Karpas-422 (cell line): ENCODE data around the gene PTPRM. TPM values are rescaled to one million over a fixed set of nuclear protein-coding genes. Genes with fewer than 3 reads are reported as not detected.

Source experiments
- DNase-seq: peaks from one replicate; pipeline ENCODE4 v3.0.0-alpha.2; 2015
- H2AFZ ChIP-seq: fragments of 200-600 bp; sonication (generic); 2 replicates; pipeline ENCODE4 v1.6.1; 2014; ENCODE audit warnings: antibody characterized with exemption, low read length, mixed read lengths
- H3K27ac ChIP-seq: fragments of 200-600 bp; sonication (generic); 2 replicates; pipeline ENCODE4 v1.5.1; 2014; ENCODE audit warnings: mild to moderate bottlenecking, low read length, moderate library complexity
- H3K27me3 ChIP-seq: fragments of 200-600 bp; sonication (generic); 2 replicates; pipeline ENCODE4 v1.6.1; 2014; ENCODE audit warnings: low read length, mixed read lengths
- H3K36me3 ChIP-seq: fragments of 200-600 bp; sonication (generic); 2 replicates; pipeline ENCODE4 v1.6.1; 2014; ENCODE audit warnings: low read length, mixed read lengths; ENCODE audit not compliant: insufficient read depth
- H3K4me1 ChIP-seq: fragments of 200-600 bp; sonication (generic); 2 replicates; pipeline ENCODE4 v1.6.1; 2014; ENCODE audit warnings: mild to moderate bottlenecking, low read length, mixed read lengths
- H3K4me2 ChIP-seq: fragments of 200-600 bp; sonication (generic); 2 replicates; pipeline ENCODE4 v1.6.1; 2014; ENCODE audit warnings: low read length, low read depth, mild to moderate bottlenecking; ENCODE audit not compliant: poor library complexity, severe bottlenecking
- H3K4me3 ChIP-seq: fragments of 200-600 bp; sonication (generic); 2 replicates; pipeline ENCODE4 v1.5.1; 2014; ENCODE audit warnings: mild to moderate bottlenecking, antibody characterized with exemption, low read length, mixed read lengths
- H3K79me2 ChIP-seq: fragments of 200-600 bp; sonication (generic); 2 replicates; pipeline ENCODE4 v1.6.1; 2014; ENCODE audit warnings: mild to moderate bottlenecking, low read length, mixed read lengths
- H3K9ac ChIP-seq: fragments of 200-600 bp; sonication (generic); 2 replicates; pipeline ENCODE4 v1.6.0; 2014; ENCODE audit warnings: low read length
- H3K9me2 ChIP-seq: fragments of 200-600 bp; sonication (generic), shearing (Covaris generic); replicated peaks from 2 replicates; pipeline ENCODE4 v1.6.0; 2014; ENCODE audit warnings: mild to moderate bottlenecking, low read length, moderate library complexity; ENCODE audit not compliant: insufficient read depth
- H3K9me3 ChIP-seq: fragments of 300-700, 200-600 bp; sonication (generic); 2 replicates; pipeline ENCODE4 v1.6.1; 2014; ENCODE audit warnings: low read length, mixed read lengths
- H4K20me1 ChIP-seq: fragments of 200-600 bp; sonication (generic); 2 replicates; pipeline ENCODE4 v1.6.1; 2014; ENCODE audit warnings: mild to moderate bottlenecking, antibody characterized with exemption, low read length, low read depth; ENCODE audit not compliant: insufficient read depth
- total RNA-seq: library from RNA; depleted of rRNA; stranded (reverse); fragments of >200 nt; shearing (Covaris generic); gene quantifications from 2 replicates; pipeline ENCODE4 v1.2.3, GENCODE V29; 2014; ENCODE audit warnings: low replicate concordance

The PTPRM gene
- total RNA-seq, 1 experiment from 2014 or later: not detected

- H3K27me3 ChIP-seq: no peaks in the 10 kb centered on the region
- H4K20me1 ChIP-seq: no peaks in the 10 kb centered on the region
- no peaks in the 10 kb centered on the region for H3K79me2 ChIP-seq
- H3K36me3 ChIP-seq: no peaks in the 10 kb centered on the region
- peaks cover 4% of the 10 kb centered on the region; the same call in 1 of the 2 replicates for H3K9me3 ChIP-seq
- H2AFZ ChIP-seq: no peak overlapping the region
- H3K9ac ChIP-seq: no peak overlapping the region
- no peak for DNase-seq
- H3K4me3 ChIP-seq: no peak overlapping the region
- no peak overlapping the region for H3K4me2 ChIP-seq
- no peaks in the 10 kb centered on the region for H3K4me1 ChIP-seq
- H3K27ac ChIP-seq: no peak overlapping the region
- H3K9me2 ChIP-seq: no peaks in the 10 kb centered on the region
These were observed 4.5 kb downstream of the PTPRM start for GRCh38 chr18:7571626-7572025.

- Histone ChIP-seq H3K9me3 (peaks cover 4% of the 10 kb centered on the region; the same call in 1 of the 2 replicates), H3K4me3 (no peak overlapping the region), H3K27ac (no peak overlapping the region), H3K36me3 (no peaks in the 10 kb centered on the region), H4K20me1 (no peaks in the 10 kb centered on the region), H3K4me1 (no peaks in the 10 kb centered on the region), H3K4me2 (no peak overlapping the region), H3K9ac (no peak overlapping the region), H3K27me3 (no peaks in the 10 kb centered on the region), H3K9me2 (no peaks in the 10 kb centered on the region), H3K79me2 (no peaks in the 10 kb centered on the region), H2AFZ (no peak overlapping the region)
- no peak for DNase-seq
These were observed 5.7 kb downstream of the PTPRM start for GRCh38 chr18:7572822-7573221.

- no peaks in the 10 kb centered on the region for H3K9me2 ChIP-seq
- DNase-seq: no peak
- H4K20me1 ChIP-seq: no peaks in the 10 kb centered on the region
- H3K36me3 ChIP-seq: no peaks in the 10 kb centered on the region
- no peak overlapping the region for H3K27ac ChIP-seq
- H3K4me3 ChIP-seq: no peak overlapping the region
- H2AFZ ChIP-seq: no peak overlapping the region
- H3K9me3 ChIP-seq: no peaks in the 10 kb centered on the region; the same call in 1 of the 2 replicates
- H3K4me1 ChIP-seq: no peaks in the 10 kb centered on the region
- no peak overlapping the region for H3K4me2 ChIP-seq
- no peaks in the 10 kb centered on the region for H3K79me2 ChIP-seq
- H3K27me3 ChIP-seq: no peaks in the 10 kb centered on the region
- no peak overlapping the region for H3K9ac ChIP-seq
These were observed 8.4 kb downstream of the PTPRM start for GRCh38 chr18:7575465-7576028.

GRCh38 chr18:7576077-7576476 lies 9.0 kb downstream of the PTPRM start:
- no peak overlapping the region for H3K4me3 ChIP-seq
- no peaks in the 10 kb centered on the region for H4K20me1 ChIP-seq
- no peaks in the 10 kb centered on the region for H3K27me3 ChIP-seq
- H3K9me3 ChIP-seq: no peaks in the 10 kb centered on the region; the same call in 1 of the 2 replicates
- no peak overlapping the region for H3K27ac ChIP-seq
- no peaks in the 10 kb centered on the region for H3K36me3 ChIP-seq
- H3K4me2 ChIP-seq: no peak overlapping the region
- no peaks in the 10 kb centered on the region for H3K79me2 ChIP-seq
- no peak overlapping the region for H3K9ac ChIP-seq
- H3K4me1 ChIP-seq: no peaks in the 10 kb centered on the region
- no peak for DNase-seq
- H3K9me2 ChIP-seq: no peaks in the 10 kb centered on the region
- H2AFZ ChIP-seq: no peak overlapping the region

- Histone ChIP-seq H3K27me3 (no peaks in the 10 kb centered on the region), H3K36me3 (no peaks in the 10 kb centered on the region), H3K4me3 (no peak overlapping the region), H4K20me1 (no peaks in the 10 kb centered on the region), H3K9me2 (no peaks in the 10 kb centered on the region), H3K79me2 (no peaks in the 10 kb centered on the region), H3K9ac (no peak overlapping the region), H3K4me2 (no peak overlapping the region), H3K9me3 (no peaks in the 10 kb centered on the region; the same call in 1 of the 2 replicates), H3K4me1 (no peaks in the 10 kb centered on the region), H2AFZ (no peak overlapping the region), H3K27ac (no peak overlapping the region)
- no peak for DNase-seq
These were observed 9.6 kb downstream of the PTPRM start for GRCh38 chr18:7576685-7577084.

GRCh38 chr18:7577706-7578105 lies 10.6 kb downstream of the PTPRM start:
- Histone ChIP-seq H3K4me3 (no peak overlapping the region), H3K9me2 (no peaks in the 10 kb centered on the region), H3K79me2 (no peaks in the 10 kb centered on the region), H3K4me1 (no peaks in the 10 kb centered on the region), H2AFZ (no peak overlapping the region), H3K4me2 (no peak overlapping the region), H4K20me1 (no peaks in the 10 kb centered on the region), H3K27me3 (no peaks in the 10 kb centered on the region), H3K9ac (no peak overlapping the region), H3K36me3 (no peaks in the 10 kb centered on the region), H3K27ac (no peak overlapping the region), H3K9me3 (no peaks in the 10 kb centered on the region; the same call in 1 of the 2 replicates)
- no peak for DNase-seq

GRCh38 chr18:7579176-7579917 lies 12.2 kb downstream of the PTPRM start:
- Histone ChIP-seq H3K27ac (no peak overlapping the region), H3K9ac (no peak overlapping the region), H3K4me3 (no peak overlapping the region), H3K4me1 (no peaks in the 10 kb centered on the region), H2AFZ (no peak overlapping the region), H3K36me3 (no peaks in the 10 kb centered on the region), H3K27me3 (no peaks in the 10 kb centered on the region), H3K79me2 (no peaks in the 10 kb centered on the region), H3K4me2 (no peak overlapping the region), H3K9me2 (no peaks in the 10 kb centered on the region), H3K9me3 (no peaks in the 10 kb centered on the region), H4K20me1 (no peaks in the 10 kb centered on the region)
- no peak for DNase-seq

- Histone ChIP-seq H3K27me3 (no peaks in the 10 kb centered on the region), H3K9me2 (no peaks in the 10 kb centered on the region), H3K4me3 (no peak overlapping the region), H3K36me3 (no peaks in the 10 kb centered on the region), H2AFZ (no peak overlapping the region), H3K27ac (no peak overlapping the region), H3K9ac (no peak overlapping the region), H4K20me1 (no peaks in the 10 kb centered on the region), H3K4me1 (no peaks in the 10 kb centered on the region), H3K4me2 (no peak overlapping the region), H3K79me2 (no peaks in the 10 kb centered on the region), H3K9me3 (no peaks in the 10 kb centered on the region)
- DNase-seq: no peak
These were observed 12.9 kb downstream of the PTPRM start for GRCh38 chr18:7579918-7580542.
